Measurements from ENCODE around the gene PDS5B. TPM values are rescaled to one million over a fixed set of nuclear protein-coding genes. Genes with fewer than 3 reads are reported as not detected.

The PDS5B gene
- total RNA-seq, 2 experiments from 2014 or later, result 57.6 to 64.6 TPM

GRCh38 chr13:32751340-32751739, 165.1 kb downstream of the PDS5B start:
- Mint-ChIP-seq H3K36me3 (peaks cover 39% of the 10 kb centered on the region), H3K27me3 (no peaks in the 10 kb centered on the region), H3K4me1 (no peaks in the 10 kb centered on the region), H3K4me3 (no peak overlapping the region), H3K9me3 (ENCODE audit: low read depth) (no peaks in the 10 kb centered on the region), H3K27ac (no peak overlapping the region)
- CTCF ChIA-PET, result no interaction called here
- no peak for ATAC-seq
- no peak for DNase-seq

- Mint-ChIP-seq H3K36me3 (peaks cover 38% of the 10 kb centered on the region), H3K9me3 (ENCODE audit: low read depth) (no peaks in the 10 kb centered on the region), H3K27ac (no peak overlapping the region), H3K4me3 (no peak overlapping the region), H3K27me3 (no peaks in the 10 kb centered on the region), H3K4me1 (no peaks in the 10 kb centered on the region)
- CTCF ChIA-PET, result interaction anchor here (1.3 kb wide), 1 partner anchor 15 kb away, joined by 3 read pairs; no protein-coding TSS in a partner anchor
- no peak for ATAC-seq
- DNase-seq, result no peak
These were observed 166.1 kb downstream of the PDS5B start for GRCh38 chr13:32752311-32752710.

GRCh38 chr13:32752997-32753606, 166.8 kb downstream of the PDS5B start:
- no peak overlapping the region for H3K27ac Mint-ChIP-seq
- no peak for ATAC-seq
- H3K4me1 Mint-ChIP-seq, result no peaks in the 10 kb centered on the region
- no peak overlapping the region for H3K4me3 Mint-ChIP-seq
- peaks cover 36% of the 10 kb centered on the region for H3K36me3 Mint-ChIP-seq
- H3K27me3 Mint-ChIP-seq, result no peaks in the 10 kb centered on the region
- H3K9me3 Mint-ChIP-seq (ENCODE audit: low read depth), result no peaks in the 10 kb centered on the region
- DNase-seq, result no peak
- CTCF ChIA-PET, result interaction anchor here (1.3 kb wide), 1 partner anchor 16 kb away, joined by 3 read pairs; no protein-coding TSS in a partner anchor

- Mint-ChIP-seq H3K4me1 (no peaks in the 10 kb centered on the region), H3K9me3 (ENCODE audit: low read depth) (no peaks in the 10 kb centered on the region), H3K4me3 (no peak overlapping the region), H3K27me3 (no peaks in the 10 kb centered on the region), H3K36me3 (peaks cover 40% of the 10 kb centered on the region), H3K27ac (no peak overlapping the region)
- CTCF ChIA-PET, result no interaction called here
- DNase-seq (no peak), ATAC-seq (no peak)
These were observed 167.9 kb downstream of the PDS5B start for GRCh38 chr13:32754179-32754578.

- H3K4me3 Mint-ChIP-seq, result no peak overlapping the region
- no peaks in the 10 kb centered on the region for H3K4me1 Mint-ChIP-seq
- H3K9me3 Mint-ChIP-seq (ENCODE audit: low read depth), result peaks cover 4% of the 10 kb centered on the region
- no peak overlapping the region for H3K27ac Mint-ChIP-seq
- peaks cover 57% of the 10 kb centered on the region for H3K36me3 Mint-ChIP-seq
- no peak for ATAC-seq
- no peak for DNase-seq
- H3K27me3 Mint-ChIP-seq, result no peaks in the 10 kb centered on the region
- CTCF ChIA-PET, result no interaction called here
These were observed 172.9 kb downstream of the PDS5B start for GRCh38 chr13:32759152-32759551.

- peaks cover 4% of the 10 kb centered on the region for H3K9me3 Mint-ChIP-seq (ENCODE audit: low read depth)
- CTCF ChIA-PET, result no interaction called here
- DNase-seq, result no peak
- no peaks in the 10 kb centered on the region for H3K4me1 Mint-ChIP-seq
- H3K27ac Mint-ChIP-seq, result no peak overlapping the region
- ATAC-seq, result no peak
- peaks cover 51% of the 10 kb centered on the region for H3K36me3 Mint-ChIP-seq
- H3K27me3 Mint-ChIP-seq, result no peaks in the 10 kb centered on the region
- H3K4me3 Mint-ChIP-seq, result no peak overlapping the region
These were observed 175.2 kb downstream of the PDS5B start for GRCh38 chr13:32761472-32761871.

GRCh38 chr13:32779119-32779518, 192.9 kb downstream of the PDS5B start:
- Mint-ChIP-seq H3K27me3 (no peaks in the 10 kb centered on the region), H3K27ac (no peak overlapping the region), H3K9me3 (ENCODE audit: low read depth) (peaks cover 3% of the 10 kb centered on the region), H3K4me3 (no peak overlapping the region), H3K4me1 (peaks cover 14% of the 10 kb centered on the region), H3K36me3 (peaks cover 29% of the 10 kb centered on the region)
- no peak for ATAC-seq
- no peak for DNase-seq
- CTCF ChIA-PET, result no interaction called here

GRCh38 chr13:32781906-32782305, 195.7 kb downstream of the PDS5B start:
- ATAC-seq, result no peak
- Mint-ChIP-seq H3K9me3 (ENCODE audit: low read depth) (peaks cover 3% of the 10 kb centered on the region), H3K27ac (no peak overlapping the region), H3K4me3 (no peak overlapping the region), H3K4me1 (peaks cover 15% of the 10 kb centered on the region), H3K27me3 (no peaks in the 10 kb centered on the region), H3K36me3 (peaks cover 30% of the 10 kb centered on the region)
- CTCF ChIA-PET, result no interaction called here
- DNase-seq, result no peak

- DNase-seq (peak; percentile 43), ATAC-seq (peak; percentile 80)
- Mint-ChIP-seq H3K4me3 (no peak overlapping the region), H3K4me1 (peaks cover 15% of the 10 kb centered on the region), H3K9me3 (ENCODE audit: low read depth) (peaks cover 3% of the 10 kb centered on the region), H3K36me3 (peaks cover 33% of the 10 kb centered on the region), H3K27ac (peak overlapping the region; percentile 0), H3K27me3 (no peaks in the 10 kb centered on the region)
- CTCF ChIA-PET, result interaction anchor here (0.6 kb wide), 1 partner anchor 242 kb away, joined by 4 read pairs; no protein-coding TSS in a partner anchor
These were observed 196.8 kb downstream of the PDS5B start for GRCh38 chr13:32783067-32783466.

GRCh38 chr13:32790731-32791130, 204.5 kb downstream of the PDS5B start:
- DNase-seq, result no peak
- Mint-ChIP-seq H3K27me3 (peaks cover 6% of the 10 kb centered on the region), H3K4me3 (no peak overlapping the region), H3K27ac (no peak overlapping the region), H3K4me1 (peaks cover 28% of the 10 kb centered on the region), H3K9me3 (ENCODE audit: low read depth) (no peaks in the 10 kb centered on the region), H3K36me3 (peaks cover 21% of the 10 kb centered on the region)
- CTCF ChIA-PET, result no interaction called here
- ATAC-seq, result no peak

GRCh38 chr13:32791545-32792172, 205.4 kb downstream of the PDS5B start:
- H3K9me3 Mint-ChIP-seq (ENCODE audit: low read depth), result no peaks in the 10 kb centered on the region
- peaks cover 6% of the 10 kb centered on the region for H3K27me3 Mint-ChIP-seq
- H3K27ac Mint-ChIP-seq, result peak overlapping the region; percentile 45
- CTCF ChIA-PET, result no interaction called here
- no peak overlapping the region for H3K4me3 Mint-ChIP-seq
- H3K4me1 Mint-ChIP-seq, result peaks cover 28% of the 10 kb centered on the region
- DNase-seq (peak; percentile 71), ATAC-seq (peak; percentile 82)
- peaks cover 19% of the 10 kb centered on the region for H3K36me3 Mint-ChIP-seq

GRCh38 chr13:32796754-32797153, 210.5 kb downstream of the PDS5B start:
- CTCF ChIA-PET, result no interaction called here
- Mint-ChIP-seq H3K9me3 (ENCODE audit: low read depth) (no peaks in the 10 kb centered on the region), H3K4me1 (peaks cover 10% of the 10 kb centered on the region), H3K4me3 (no peak overlapping the region), H3K27ac (no peak overlapping the region), H3K27me3 (peaks cover 11% of the 10 kb centered on the region), H3K36me3 (peaks cover 6% of the 10 kb centered on the region)
- no peak for ATAC-seq
- no peak for DNase-seq

- no peak for ATAC-seq
- no peak for DNase-seq
- Mint-ChIP-seq H3K9me3 (ENCODE audit: low read depth) (no peaks in the 10 kb centered on the region), H3K4me3 (no peak overlapping the region), H3K27ac (no peak overlapping the region), H3K36me3 (peaks cover 3% of the 10 kb centered on the region), H3K27me3 (peaks cover 18% of the 10 kb centered on the region), H3K4me1 (no peaks in the 10 kb centered on the region)
- CTCF ChIA-PET, result interaction anchor here (0.7 kb wide), 1 partner anchor 424 kb away, joined by 3 read pairs; no protein-coding TSS in a partner anchor
These were observed 215.9 kb downstream of the PDS5B start for GRCh38 chr13:32802159-32802558.

GRCh38 chr13:32804673-32805230, 218.5 kb downstream of the PDS5B start:
- ATAC-seq (no peak), DNase-seq (no peak)
- CTCF ChIA-PET, result interaction anchor here (0.6 kb wide), 1 partner anchor 254 kb away, joined by 3 read pairs; no protein-coding TSS in a partner anchor
- no peaks in the 10 kb centered on the region for H3K4me1 Mint-ChIP-seq
- peaks cover 17% of the 10 kb centered on the region for H3K27me3 Mint-ChIP-seq
- H3K36me3 Mint-ChIP-seq, result no peaks in the 10 kb centered on the region
- H3K4me3 Mint-ChIP-seq, result no peak overlapping the region
- H3K9me3 Mint-ChIP-seq (ENCODE audit: low read depth), result no peaks in the 10 kb centered on the region
- no peak overlapping the region for H3K27ac Mint-ChIP-seq

Measured in activated CD8-positive, alpha-beta memory T cell treated with anti-CD3 and anti-CD28 coated beads, Interleukin-2, amount 10 ng/mL, durations not matched to agents 7 days and 5 days (primary cell).